IMR-90 (cell line): ENCODE measurements around the gene PRC1.

Experiments used
- CEBPB ChIP-seq: IDR thresholded peaks from 2 replicates; pipeline ENCODE4 v1.6.1; 2012; ENCODE audit warnings: low read depth, low read length, improper control_type of control experiment
- CHD1 ChIP-seq: IDR thresholded peaks from 2 replicates; pipeline ENCODE4 v1.6.1; 2012; ENCODE audit warnings: low read depth, low read length, improper control_type of control experiment
- MAFK ChIP-seq: IDR thresholded peaks from 2 replicates; pipeline ENCODE4 v1.6.1; 2012; ENCODE audit warnings: low read depth, low read length, improper control_type of control experiment
- MAZ ChIP-seq: IDR thresholded peaks from 2 replicates; pipeline ENCODE4 v1.6.1; 2012; ENCODE audit warnings: low read depth, mild to moderate bottlenecking, low read length, improper control_type of control experiment, moderate library complexity, borderline replicate concordance
- POLR2A ChIP-seq: IDR thresholded peaks from 2 replicates; pipeline ENCODE4 v1.6.1; 2012; ENCODE audit warnings: mild to moderate bottlenecking, low read depth, low read length
- RAD21 ChIP-seq: IDR thresholded peaks from 2 replicates; pipeline ENCODE4 v1.6.1; 2012; ENCODE audit warnings: low read length, improper control_type of control experiment
- RFX5 ChIP-seq: IDR thresholded peaks from 2 replicates; pipeline ENCODE4 v1.8.0; 2012; ENCODE audit warnings: low read depth, mild to moderate bottlenecking, low read length, moderate library complexity
- TF ChIP-seq, protein P1 (sequence below): fragments of 150-350 bp; IDR thresholded peaks from 2 replicates; pipeline ENCODE4 v1.6.1; 2016; ENCODE audit warnings: low read depth, mild to moderate bottlenecking, low read length, moderate library complexity, borderline replicate concordance
- TF ChIP-seq, protein P2 (sequence below): conservative IDR thresholded peaks from 2 replicates; pipeline ENCODE4 v1.5.1; 2012; ENCODE audit warnings: mild to moderate bottlenecking, low read depth, low read length, improper control_type of control experiment

DNA sequence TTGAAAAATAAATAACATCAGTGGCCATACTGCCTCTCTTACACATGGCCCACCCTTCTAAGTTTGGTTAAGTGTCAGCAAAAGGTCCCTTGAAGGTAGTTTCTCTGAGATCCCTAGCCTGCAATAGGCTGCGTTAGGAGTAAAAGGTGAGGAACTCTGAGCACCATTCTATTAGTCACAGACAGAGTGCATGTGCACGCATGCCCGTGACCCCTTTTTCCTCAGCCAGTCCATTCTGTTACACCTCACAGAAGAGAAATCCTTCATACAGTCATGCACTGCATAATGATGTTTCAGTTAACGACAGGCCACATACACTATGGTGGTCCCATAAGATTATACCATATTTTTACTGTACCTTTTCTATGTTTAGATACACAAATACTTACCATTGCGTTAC lies 27.1 kb downstream of the PRC1 start:
- TF ChIP-seq, protein P1, sequence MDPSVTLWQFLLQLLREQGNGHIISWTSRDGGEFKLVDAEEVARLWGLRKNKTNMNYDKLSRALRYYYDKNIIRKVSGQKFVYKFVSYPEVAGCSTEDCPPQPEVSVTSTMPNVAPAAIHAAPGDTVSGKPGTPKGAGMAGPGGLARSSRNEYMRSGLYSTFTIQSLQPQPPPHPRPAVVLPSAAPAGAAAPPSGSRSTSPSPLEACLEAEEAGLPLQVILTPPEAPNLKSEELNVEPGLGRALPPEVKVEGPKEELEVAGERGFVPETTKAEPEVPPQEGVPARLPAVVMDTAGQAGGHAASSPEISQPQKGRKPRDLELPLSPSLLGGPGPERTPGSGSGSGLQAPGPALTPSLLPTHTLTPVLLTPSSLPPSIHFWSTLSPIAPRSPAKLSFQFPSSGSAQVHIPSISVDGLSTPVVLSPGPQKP: no peak
- TF ChIP-seq, protein P2, sequence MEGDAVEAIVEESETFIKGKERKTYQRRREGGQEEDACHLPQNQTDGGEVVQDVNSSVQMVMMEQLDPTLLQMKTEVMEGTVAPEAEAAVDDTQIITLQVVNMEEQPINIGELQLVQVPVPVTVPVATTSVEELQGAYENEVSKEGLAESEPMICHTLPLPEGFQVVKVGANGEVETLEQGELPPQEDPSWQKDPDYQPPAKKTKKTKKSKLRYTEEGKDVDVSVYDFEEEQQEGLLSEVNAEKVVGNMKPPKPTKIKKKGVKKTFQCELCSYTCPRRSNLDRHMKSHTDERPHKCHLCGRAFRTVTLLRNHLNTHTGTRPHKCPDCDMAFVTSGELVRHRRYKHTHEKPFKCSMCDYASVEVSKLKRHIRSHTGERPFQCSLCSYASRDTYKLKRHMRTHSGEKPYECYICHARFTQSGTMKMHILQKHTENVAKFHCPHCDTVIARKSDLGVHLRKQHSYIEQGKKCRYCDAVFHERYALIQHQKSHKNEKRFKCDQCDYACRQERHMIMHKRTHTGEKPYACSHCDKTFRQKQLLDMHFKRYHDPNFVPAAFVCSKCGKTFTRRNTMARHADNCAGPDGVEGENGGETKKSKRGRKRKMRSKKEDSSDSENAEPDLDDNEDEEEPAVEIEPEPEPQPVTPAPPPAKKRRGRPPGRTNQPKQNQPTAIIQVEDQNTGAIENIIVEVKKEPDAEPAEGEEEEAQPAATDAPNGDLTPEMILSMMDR: no peak
- no peak for TF ChIP-seq CEBPB
- no peak for TF ChIP-seq POLR2A
- no peak for TF ChIP-seq MAFK
- no peak for TF ChIP-seq RAD21
- TF ChIP-seq RFX5: no peak
- TF ChIP-seq CHD1: no peak
- TF ChIP-seq MAZ: no peak
